WTC11 (cell line): ENCODE data around the gene SLC5A9.

ENCODE experiments used
- ATF2 ChIP-seq: sonication (generic); formaldehyde crosslinking; IDR thresholded peaks from 2 replicates; pipeline ENCODE4 v1.8.1; 2022; ENCODE audit warnings: low read depth, missing genetic modification reagents, borderline replicate concordance
- CREB1 ChIP-seq: sonication (generic); formaldehyde crosslinking; IDR thresholded peaks from 2 replicates; pipeline ENCODE4 v1.8.0; 2023; ENCODE audit warnings: mild to moderate bottlenecking, missing genetic modification reagents
- CTCF ChIP-seq: fragments of 200-600 bp; IDR thresholded peaks from 2 replicates; pipeline ENCODE4 v1.8.0; 2022; ENCODE audit warnings: antibody characterized with exemption
- E2F1 ChIP-seq: sonication (generic); formaldehyde crosslinking; IDR thresholded peaks from 2 replicates; pipeline ENCODE4 v1.8.0; 2022; ENCODE audit warnings: mild to moderate bottlenecking, missing genetic modification reagents
- JUN ChIP-seq: sonication (generic); formaldehyde crosslinking; IDR thresholded peaks from 2 replicates; pipeline ENCODE4 v1.8.0; 2023; ENCODE audit warnings: mild to moderate bottlenecking, missing genetic modification reagents
- MYBL2 ChIP-seq: sonication (generic); formaldehyde crosslinking; IDR thresholded peaks from 2 replicates; pipeline ENCODE4 v1.8.1; 2023; ENCODE audit warnings: mild to moderate bottlenecking, moderate library complexity, missing genetic modification reagents
- SMAD3 ChIP-seq: sonication (generic); formaldehyde crosslinking; IDR thresholded peaks from 2 replicates; pipeline ENCODE4 v1.8.0; 2022; ENCODE audit warnings: missing genetic modification reagents, mild to moderate bottlenecking, borderline replicate concordance
- STAT6 ChIP-seq: sonication (generic); formaldehyde crosslinking; conservative IDR thresholded peaks from 2 replicates; pipeline ENCODE4 v1.8.1; 2023; ENCODE audit warnings: mild to moderate bottlenecking, low read depth, missing genetic modification reagents, moderate library complexity
- TEAD4 ChIP-seq: sonication (generic); formaldehyde crosslinking; IDR thresholded peaks from 2 replicates; pipeline ENCODE4 v1.8.0; 2022; ENCODE audit warnings: mild to moderate bottlenecking, missing genetic modification reagents

GRCh38 chr1:48242141-48242736, 19.7 kb downstream of the SLC5A9 start:
- TF ChIP-seq JUN (CRISPR knock-in tag) = no peak
- TF ChIP-seq CTCF = no peak
- no peak for TF ChIP-seq MYBL2 (CRISPR knock-in tag)
- TF ChIP-seq ATF2 (CRISPR knock-in tag) = no peak
- TF ChIP-seq CREB1 (CRISPR knock-in tag) = no peak
- no peak for TF ChIP-seq SMAD3
- no peak for TF ChIP-seq E2F1 (CRISPR knock-in tag)
- TF ChIP-seq TEAD4 (CRISPR knock-in tag) = no peak
- TF ChIP-seq STAT6 (CRISPR knock-in tag) = no peak
